Non-pigmented ciliary epithelial cell (primary cell): ENCODE measurements around the gene HTR3B.
"Not testable (repeated sequence)": the region's sequence is repeated elsewhere in the genome, so short reads cannot be mapped to it uniquely, and the experiment has no call there.

Experiments
- DNase-seq: peaks from one replicate; pipeline ENCODE4 v3.0.0-alpha.2; 2010; ENCODE audit warnings: low read depth

The HTR3B gene

GRCh38 chr11:113884361-113884836 lies 20.2 kb upstream of the HTR3B start:
- no peak for DNase-seq

GRCh38 chr11:113885897-113886296 lies 18.7 kb upstream of the HTR3B start:
- no peak for DNase-seq

- DNase-seq, result no peak
Measured at GRCh38 chr11:113888848-113889247, 15.7 kb upstream of the HTR3B start.

GRCh38 chr11:113894421-113894996 lies 10.1 kb upstream of the HTR3B start:
- DNase-seq, result no peak

- no peak for DNase-seq
Measured at GRCh38 chr11:113895367-113896155, 9.0 kb upstream of the HTR3B start.

GRCh38 chr11:113896156-113896879 lies 8.3 kb upstream of the HTR3B start:
- no peak for DNase-seq

- DNase-seq, result no peak
Measured at GRCh38 chr11:113901141-113901540, 3.5 kb upstream of the HTR3B start.

- DNase-seq, result no peak
Measured at GRCh38 chr11:113906038-113906437, 1.4 kb downstream of the HTR3B start.

- DNase-seq, result no peak
Measured at GRCh38 chr11:113906516-113906915, 1.9 kb downstream of the HTR3B start.

GRCh38 chr11:113907152-113907551 lies 2.6 kb downstream of the HTR3B start:
- no peak for DNase-seq

- DNase-seq, result no peak
Measured at GRCh38 chr11:113907681-113908080, 3.1 kb downstream of the HTR3B start.

GRCh38 chr11:113908098-113908497 lies 3.5 kb downstream of the HTR3B start:
- no peak for DNase-seq

- not testable (repeated sequence) for DNase-seq
Measured at GRCh38 chr11:113911491-113911890, 6.9 kb downstream of the HTR3B start.

- no peak for DNase-seq
Measured at GRCh38 chr11:113923572-113923971, 19.0 kb downstream of the HTR3B start.

GRCh38 chr11:113926273-113927197 lies 21.9 kb downstream of the HTR3B start:
- DNase-seq, result no peak

- no peak for DNase-seq
Measured at GRCh38 chr11:113928311-113928710, 23.7 kb downstream of the HTR3B start.

GRCh38 chr11:113932788-113933187 lies 28.2 kb downstream of the HTR3B start:
- no peak for DNase-seq

GRCh38 chr11:113934193-113934592 lies 29.6 kb downstream of the HTR3B start:
- not testable (repeated sequence) for DNase-seq

- no peak for DNase-seq
Measured at GRCh38 chr11:113934761-113935160, 30.2 kb downstream of the HTR3B start.

- no peak for DNase-seq
Measured at GRCh38 chr11:113935858-113936257, 31.3 kb downstream of the HTR3B start.

- DNase-seq, result no peak
Measured at GRCh38 chr11:113937918-113938317, 33.3 kb downstream of the HTR3B start.

GRCh38 chr11:113942256-113942655 lies 37.7 kb downstream of the HTR3B start:
- no peak for DNase-seq
